Measurements from ENCODE around the gene SUZ12.

The SUZ12 gene

GRCh38 chr17:32015245-32016013 lies 78.6 kb downstream of the SUZ12 start:
- H3K4me3 ChIP-seq (ENCODE audit: low read depth, low read length), result no peak overlapping the region
- peaks cover 17% of the 10 kb centered on the region for H3K4me1 ChIP-seq (ENCODE audit: control insufficient read depth, insufficient read depth, low read length)
- peaks cover 4 to 9% of the 10 kb centered on the region in 2 experiments; a peak in 2 of 3 replicates for H3K36me3 ChIP-seq (ENCODE audit: control insufficient read depth in 2 of 2, insufficient read depth in 1 of 2, low read length in 2 of 2)
- ChIA-PET CTCF (interaction anchor here (0.7 kb wide), 1 partner anchor 123 kb away, joined by 3 read pairs; no protein-coding TSS in a partner anchor), POLR2A (interaction anchor here (1.6 kb wide), 1 partner anchor 8 kb away, joined by 5 read pairs; the partner anchor contains the start of gene LRRC37B)
- no peaks in the 10 kb centered on the region for H3K9me3 ChIP-seq (ENCODE audit: control insufficient read depth, insufficient read depth, low read depth, low read length)
- H3K27ac ChIP-seq (ENCODE audit: extremely low read depth, low read depth, low read length), result no peak overlapping the region
- TF ChIP-seq WT1 (tag by site-specific recombination; IDR thresholded peaks at IDR 0.05), result peak; percentile 88
- TF ChIP-seq MZF1 (tag by site-specific recombination; IDR thresholded peaks at IDR 0.05; ENCODE audit: borderline replicate concordance), result no peak
- no peak for TF ChIP-seq ZNF830 (tag by site-specific recombination; IDR thresholded peaks at IDR 0.05; ENCODE audit: low read depth)
- no peak for TF ChIP-seq SALL2 (tag by site-specific recombination; IDR thresholded peaks at IDR 0.05; ENCODE audit: borderline replicate concordance)
- TF ChIP-seq KLF1 (tag by site-specific recombination; IDR thresholded peaks at IDR 0.05), result no peak
- TF ChIP-seq ZNF292 (tag by site-specific recombination; IDR thresholded peaks at IDR 0.05; ENCODE audit: borderline replicate concordance, low read depth), result no peak
- TF ChIP-seq ZNF473 (tag by site-specific recombination; IDR thresholded peaks at IDR 0.05), result no peak
- TF ChIP-seq ZNF596 (tag by site-specific recombination; IDR thresholded peaks at IDR 0.05), result peak; percentile 20; the same call in 1 of the 2 replicates
- TF ChIP-seq ZNF114 (tag by site-specific recombination; IDR thresholded peaks at IDR 0.05), result no peak
- no peak for TF ChIP-seq PRDM1 (tag by site-specific recombination; IDR thresholded peaks at IDR 0.05)
- 0 out of 2 replicates have a peak, but pooled peaks have one; percentile 46 for TF ChIP-seq IKZF3 (tag by site-specific recombination; IDR thresholded peaks at IDR 0.05)
- TF ChIP-seq ZNF362 (tag by site-specific recombination; IDR thresholded peaks at IDR 0.05), result no peak
- TF ChIP-seq ZNF521 (tag by site-specific recombination; IDR thresholded peaks at IDR 0.05), result no peak
- TF ChIP-seq ZFP3 (tag by site-specific recombination; IDR thresholded peaks at IDR 0.05; ENCODE audit: low read depth), result no peak
- no peak for TF ChIP-seq ZNF239 (tag by site-specific recombination; IDR thresholded peaks at IDR 0.05)
- TF ChIP-seq TSHZ1 (tag by site-specific recombination; IDR thresholded peaks at IDR 0.05; ENCODE audit: borderline replicate concordance), result peak; percentile 87
- TF ChIP-seq ZNF146 (tag by site-specific recombination; IDR thresholded peaks at IDR 0.05), result no peak
- TF ChIP-seq ZFHX2 (tag by site-specific recombination; conservative IDR thresholded peaks at IDR 0.05), result no peak
- peak; percentile 86; the same call in 1 of the 2 replicates for TF ChIP-seq INSM2 (tag by site-specific recombination; IDR thresholded peaks at IDR 0.05)
- TF ChIP-seq ZNF274 (IDR thresholded peaks at IDR 0.05; ENCODE audit: low read length), result no peak
- TF ChIP-seq ZNF274 (tag by site-specific recombination; IDR thresholded peaks at IDR 0.05; ENCODE audit: borderline replicate concordance), result no peak
- no peak for TF ChIP-seq ZNF510 (tag by site-specific recombination; IDR thresholded peaks at IDR 0.05; ENCODE audit: insufficient replicate concordance)
- no peak for TF ChIP-seq ZNF16 (tag by site-specific recombination; IDR thresholded peaks at IDR 0.05; ENCODE audit: low read depth)
- TF ChIP-seq YY2 (tag by site-specific recombination; IDR thresholded peaks at IDR 0.05), result no peak
- no peak for TF ChIP-seq KLF9 (tag by site-specific recombination; IDR thresholded peaks at IDR 0.05; ENCODE audit: low read depth)
- 0 out of 2 replicates have a peak, but pooled peaks have one; percentile 40 for TF ChIP-seq YY1 (tag by site-specific recombination; IDR thresholded peaks at IDR 0.05)
- TF ChIP-seq ZBTB10 (tag by site-specific recombination; IDR thresholded peaks at IDR 0.05), result no peak
